ENCODE measurements around the gene EBI3. TPM values are rescaled to one million over a fixed set of nuclear protein-coding genes. Genes with fewer than 3 reads are reported as not detected.
"Not testable (repeated sequence)": the region's sequence is repeated elsewhere in the genome, so short reads cannot be mapped to it uniquely, and the experiment has no call there.

The EBI3 gene
- total and polyA plus RNA-seq, 4 donors: 1.8 to 7.8 (median 2.5) TPM

- Histone ChIP-seq H3K27me3 (ENCODE audit: control insufficient read depth in 4 of 4, insufficient read depth in 4 of 4, low read length in 3 of 4) (no peaks in the 10 kb centered on the region), H3K27ac (ENCODE audit: low read depth in 1 of 2, low read length in 2 of 2) (no peak overlapping the region), H3K4me3 (ENCODE audit: low read depth in 1 of 3, low read length in 3 of 3) (no peak overlapping the region), H3K9me3 (ENCODE audit: control insufficient read depth in 4 of 4, low read length in 3 of 4) (peaks cover 0 to 7% (median 3%) of the 10 kb centered on the region in 4 donors), H3K4me1 (ENCODE audit: control insufficient read depth in 4 of 4, insufficient read depth in 4 of 4, low read length in 3 of 4) (peaks cover 0 to 6% (median 5%) of the 10 kb centered on the region in 4 donors), H3K36me3 (ENCODE audit: control insufficient read depth in 4 of 4, insufficient read depth in 3 of 4, low read depth in 1 of 4, low read length in 3 of 4) (no peaks in the 10 kb centered on the region), H3K9ac (ENCODE audit: low read depth in 1 of 2, low read length in 2 of 2) (no peak overlapping the region)
- DNase-seq (ENCODE audit: low spot score): no peak
- TF ChIP-seq RXRA (IDR thresholded peaks at IDR 0.05) (no peak), JUND (IDR thresholded peaks at IDR 0.05) (no peak), EGR1 (IDR thresholded peaks at IDR 0.05; ENCODE audit: low read depth in 2 of 2) (no peak), REST (IDR thresholded peaks at IDR 0.05) (no peak), ATF3 (IDR thresholded peaks at IDR 0.05) (no peak), TAF1 (conservative IDR thresholded peaks at IDR 0.05) (no peak), YY1 (IDR thresholded peaks at IDR 0.05) (no peak), FOXA1 (IDR thresholded peaks at IDR 0.05) (no peak), HNF4G (IDR thresholded peaks at IDR 0.05) (no peak), GABPA (IDR thresholded peaks at IDR 0.05 in 1 of 2, conservative IDR thresholded peaks at IDR 0.05 in 1 of 2) (no peak), CTCF (IDR thresholded peaks at IDR 0.05; ENCODE audit: low read depth, low read length, missing input control) (no peak), SP1 (IDR thresholded peaks at IDR 0.05) (no peak), RAD21 (IDR thresholded peaks at IDR 0.05) (no peak), HNF4A (conservative IDR thresholded peaks at IDR 0.05) (no peak)
- WGBS: 78% methylated on average over 5 of the region's 5 CpGs
These were observed 12.6 kb downstream of the EBI3 start for GRCh38 chr19:4241824-4242430.

- not testable (repeated sequence) for DNase-seq (ENCODE audit: low spot score); H3K4me3 ChIP-seq (ENCODE audit: low read depth in 1 of 3, low read length in 3 of 3); H3K9me3 ChIP-seq (ENCODE audit: control insufficient read depth in 4 of 4, low read length in 3 of 4); H3K27me3 ChIP-seq (ENCODE audit: control insufficient read depth in 4 of 4, insufficient read depth in 4 of 4, low read length in 3 of 4); H3K9ac ChIP-seq (ENCODE audit: low read depth in 1 of 2, low read length in 2 of 2); H3K27ac ChIP-seq (ENCODE audit: low read depth in 1 of 2, low read length in 2 of 2)
- Histone ChIP-seq H3K36me3 (ENCODE audit: control insufficient read depth in 4 of 4, insufficient read depth in 3 of 4, low read depth in 1 of 4, low read length in 3 of 4) (peaks cover 2 to 20% (median 9%) of the 10 kb centered on the region in 4 donors), H3K4me1 (ENCODE audit: control insufficient read depth in 4 of 4, insufficient read depth in 4 of 4, low read length in 3 of 4) (peaks cover 0 to 15% (median 10%) of the 10 kb centered on the region in 4 donors)
- WGBS: 98% methylated on average over 6 of the region's 6 CpGs
These were observed 16.6 kb downstream of the EBI3 start for GRCh38 chr19:4245938-4246337.

All from liver (tissue), 9 donors.